A673 (cell line): ENCODE measurements around the gene EMC9. TPM values are rescaled to one million over a fixed set of nuclear protein-coding genes. Genes with fewer than 3 reads are reported as not detected.

Experiments
- BruUV-seq: library from RNA; stranded (reverse); fragments of 400-500 nt; replicated peaks from 2 replicates; lab custom pipeline; 2021; lab: Mats Ljungman, UMichigan
- CTCF ChIA-PET: fragments of 300-600 bp; sonication (Branson Sonifier 250); formaldehyde crosslinking; loops from one replicate; lab custom pipeline; 2022; ENCODE audit warnings: antibody characterized with exemption; lab: Charles Lee
- POLR2A ChIA-PET: fragments of 300-600 bp; sonication (Branson Sonifier 250); formaldehyde crosslinking; loops from one replicate; lab custom pipeline; 2022; ENCODE audit warnings: antibody characterized with exemption; ENCODE audit not compliant: low non-redundant PET; lab: Charles Lee
- DNase-seq: peaks from one replicate; pipeline ENCODE4 v3.0.0-alpha.2; 2015; ENCODE audit warnings: low spot score
- H3K27ac ChIP-seq: fragments of 200-600 bp; sonication (generic); 2 replicates; pipeline ENCODE4 v1.5.1; 2016; ENCODE audit warnings: mixed run types, low read depth, mild to moderate bottlenecking, mixed read lengths, antibody characterized with exemption, low read length; ENCODE audit not compliant: poor library complexity, severe bottlenecking
- H3K27me3 ChIP-seq: fragments of 200-600 bp; sonication (generic); replicated peaks from 2 replicates; pipeline ENCODE4 v1.6.1; 2017; ENCODE audit warnings: mixed run types, low read depth, mild to moderate bottlenecking, mixed read lengths, antibody characterized with exemption, low read length; ENCODE audit not compliant: insufficient read depth, poor library complexity
- H3K36me3 ChIP-seq: fragments of 200-600 bp; sonication (generic); 2 replicates; pipeline ENCODE4 v1.6.1; 2016; ENCODE audit warnings: mixed run types, mild to moderate bottlenecking, mixed read lengths, antibody characterized with exemption, low read length; ENCODE audit not compliant: insufficient read depth, poor library complexity, severe bottlenecking
- H3K4me1 ChIP-seq: fragments of 200-600 bp; sonication (generic); 2 replicates; pipeline ENCODE4 v1.6.1; 2017; ENCODE audit warnings: mixed run types, mild to moderate bottlenecking, mixed read lengths, antibody characterized with exemption, low read length; ENCODE audit not compliant: insufficient read depth, poor library complexity, severe bottlenecking
- H3K4me3 ChIP-seq: fragments of 200-600 bp; sonication (generic); 2 replicates; pipeline ENCODE4 v1.5.1; 2016; ENCODE audit warnings: low read depth, mixed run types, mild to moderate bottlenecking, mixed read lengths, low read length; ENCODE audit not compliant: poor library complexity, severe bottlenecking
- H3K9me3 ChIP-seq: fragments of 200-600 bp; sonication (generic); 2 replicates; pipeline ENCODE4 v1.6.1; 2016; ENCODE audit warnings: mixed run types, low read depth, mild to moderate bottlenecking, mixed read lengths, antibody characterized with exemption, low read length; ENCODE audit not compliant: poor library complexity, severe bottlenecking
- EZH2 ChIP-seq: fragments of 200-600 bp; sonication (generic); IDR thresholded peaks from 2 replicates; pipeline ENCODE4 v1.6.1; 2017; ENCODE audit warnings: borderline replicate concordance, low read depth, mild to moderate bottlenecking, mixed read lengths, antibody characterized with exemption, low read length; ENCODE audit not compliant: poor library complexity, severe bottlenecking
- intact Hi-C: fragments of 100-400 bp; cut with micrococcal nuclease; formaldehyde crosslinking; loops from one replicate; pipeline ENCODE4 v1.10.0; 2022; ENCODE audit not compliant: unreplicated experiment
- total RNA-seq: library from RNA; stranded (reverse); gene quantifications from 2 replicates; pipeline ENCODE4 v1.2.3, GENCODE V29; 2021
- TF ChIP-seq, protein P1 (sequence below): fragments of 300-800, 200-600 bp; sonication (generic); conservative IDR thresholded peaks from 2 replicates; pipeline ENCODE4 v1.5.1; 2017; ENCODE audit warnings: low read depth, mild to moderate bottlenecking, antibody characterized with exemption, low read length, moderate library complexity, mixed read lengths

EMC9 gene
- total RNA-seq, 1 experiment from 2014 or later, result 36.8 TPM

DNA sequence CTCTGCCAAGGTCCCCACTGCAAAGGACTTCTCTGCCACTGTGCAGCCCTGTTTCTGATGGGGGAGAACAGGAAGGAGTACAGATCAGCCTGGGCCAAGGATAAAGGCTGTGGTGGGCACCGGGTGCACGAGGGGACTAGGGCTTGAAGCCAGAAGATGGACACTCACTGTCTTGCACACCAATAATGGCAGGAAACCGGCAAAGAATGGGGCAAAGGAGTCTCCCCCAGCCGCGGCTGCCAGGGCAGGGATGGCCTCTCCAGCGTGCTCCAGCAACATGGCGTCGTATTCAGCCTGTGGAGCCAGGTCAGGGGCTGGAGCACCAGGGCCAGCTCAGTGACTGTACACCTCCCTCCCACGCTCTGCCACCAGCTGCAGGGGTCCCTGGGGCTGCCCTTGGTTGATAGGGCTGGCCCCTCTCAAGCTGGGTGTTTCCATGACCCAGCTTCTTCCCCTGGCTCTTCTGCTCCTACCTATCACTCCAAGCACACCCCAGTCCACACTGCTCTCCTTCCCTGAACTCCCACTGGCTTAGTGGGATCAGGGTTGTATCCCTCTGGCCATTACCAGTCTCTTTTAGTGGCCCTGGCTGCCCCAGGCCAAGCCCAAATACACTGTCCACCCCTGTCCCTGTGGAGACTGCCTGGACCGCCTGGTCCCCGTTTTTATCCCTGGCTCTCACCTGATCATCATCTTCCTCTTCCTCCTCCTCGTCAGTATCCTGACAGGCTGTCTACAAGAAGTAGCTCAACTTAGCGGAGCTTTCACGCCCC, 40.9 kb upstream of the EMC9 start:
- POLR2A ChIA-PET, result no interaction called here

DNA sequence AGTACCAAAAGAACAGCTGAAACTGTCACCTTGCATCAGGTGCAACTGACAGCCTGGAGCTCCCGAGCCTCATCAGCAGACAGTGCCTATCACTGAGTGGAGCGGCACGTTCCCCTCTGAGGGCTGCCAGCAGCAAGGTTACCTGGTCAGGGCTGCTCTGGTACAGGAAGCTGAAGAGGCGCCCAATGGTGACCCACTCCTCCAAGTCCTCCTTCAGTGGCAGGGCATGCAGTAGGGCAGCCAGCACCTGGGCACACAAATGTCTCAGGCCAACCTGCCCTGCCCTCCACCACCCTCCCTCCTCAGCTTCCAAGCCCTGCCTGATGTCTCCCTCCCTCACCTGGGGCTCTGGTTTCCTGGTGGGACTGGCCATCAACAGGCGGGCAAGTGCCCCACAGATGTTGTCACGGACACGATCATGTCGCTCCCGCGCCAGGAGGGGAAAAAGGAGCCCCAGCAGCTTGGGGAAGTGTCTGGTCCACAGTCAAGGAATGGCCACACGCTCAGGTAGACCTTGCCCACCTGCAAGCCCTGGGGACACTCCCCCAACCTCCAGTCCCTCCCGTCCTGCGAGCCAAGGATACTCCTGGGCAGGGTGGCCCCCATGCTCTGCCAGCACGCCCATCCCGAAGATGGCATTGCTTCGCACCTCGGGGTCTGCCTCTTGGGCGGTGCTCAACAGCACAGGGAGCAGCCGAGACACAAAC, 40.1 kb upstream of the EMC9 start:
- DNase-seq, result no peak
- intact Hi-C loops, result no loop called here
- no TSS peak for BruUV-seq
- Histone ChIP-seq H3K4me1 (no peaks in the 10 kb centered on the region), H3K36me3 (peaks cover 64% of the 10 kb centered on the region), H3K27me3 (no peaks in the 10 kb centered on the region), H3K27ac (no peak overlapping the region), H3K9me3 (no peaks in the 10 kb centered on the region), H3K4me3 (no peak overlapping the region)
- ChIA-PET CTCF (interaction anchor here (0.5 to 1.3 kb wide), 2 partner anchors 21 to 882 kb away, joined by 4 to 6 read pairs; partner anchors contain the start of gene IRF9), POLR2A (no interaction called here)
- no peak for TF ChIP-seq EZH2
- TF ChIP-seq, protein P1, sequence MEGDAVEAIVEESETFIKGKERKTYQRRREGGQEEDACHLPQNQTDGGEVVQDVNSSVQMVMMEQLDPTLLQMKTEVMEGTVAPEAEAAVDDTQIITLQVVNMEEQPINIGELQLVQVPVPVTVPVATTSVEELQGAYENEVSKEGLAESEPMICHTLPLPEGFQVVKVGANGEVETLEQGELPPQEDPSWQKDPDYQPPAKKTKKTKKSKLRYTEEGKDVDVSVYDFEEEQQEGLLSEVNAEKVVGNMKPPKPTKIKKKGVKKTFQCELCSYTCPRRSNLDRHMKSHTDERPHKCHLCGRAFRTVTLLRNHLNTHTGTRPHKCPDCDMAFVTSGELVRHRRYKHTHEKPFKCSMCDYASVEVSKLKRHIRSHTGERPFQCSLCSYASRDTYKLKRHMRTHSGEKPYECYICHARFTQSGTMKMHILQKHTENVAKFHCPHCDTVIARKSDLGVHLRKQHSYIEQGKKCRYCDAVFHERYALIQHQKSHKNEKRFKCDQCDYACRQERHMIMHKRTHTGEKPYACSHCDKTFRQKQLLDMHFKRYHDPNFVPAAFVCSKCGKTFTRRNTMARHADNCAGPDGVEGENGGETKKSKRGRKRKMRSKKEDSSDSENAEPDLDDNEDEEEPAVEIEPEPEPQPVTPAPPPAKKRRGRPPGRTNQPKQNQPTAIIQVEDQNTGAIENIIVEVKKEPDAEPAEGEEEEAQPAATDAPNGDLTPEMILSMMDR, result no peak

More for the DNA sequence above, 40.9 kb upstream of the EMC9 start:
- H3K4me1 ChIP-seq, result no peaks in the 10 kb centered on the region
- no peak overlapping the region for H3K27ac ChIP-seq
- CTCF ChIA-PET, result interaction anchor here (1.3 kb wide), 1 partner anchor 21 kb away, joined by 4 read pairs; the partner anchor contains the start of gene IRF9
- no peak for DNase-seq
- no TSS peak for BruUV-seq
- H3K36me3 ChIP-seq, result peaks cover 71% of the 10 kb centered on the region
- intact Hi-C loops, result no loop called here
- H3K9me3 ChIP-seq, result no peaks in the 10 kb centered on the region
- no peaks in the 10 kb centered on the region for H3K27me3 ChIP-seq
- TF ChIP-seq EZH2, result no peak
- TF ChIP-seq, protein P1, result no peak
- no peak overlapping the region for H3K4me3 ChIP-seq

DNA sequence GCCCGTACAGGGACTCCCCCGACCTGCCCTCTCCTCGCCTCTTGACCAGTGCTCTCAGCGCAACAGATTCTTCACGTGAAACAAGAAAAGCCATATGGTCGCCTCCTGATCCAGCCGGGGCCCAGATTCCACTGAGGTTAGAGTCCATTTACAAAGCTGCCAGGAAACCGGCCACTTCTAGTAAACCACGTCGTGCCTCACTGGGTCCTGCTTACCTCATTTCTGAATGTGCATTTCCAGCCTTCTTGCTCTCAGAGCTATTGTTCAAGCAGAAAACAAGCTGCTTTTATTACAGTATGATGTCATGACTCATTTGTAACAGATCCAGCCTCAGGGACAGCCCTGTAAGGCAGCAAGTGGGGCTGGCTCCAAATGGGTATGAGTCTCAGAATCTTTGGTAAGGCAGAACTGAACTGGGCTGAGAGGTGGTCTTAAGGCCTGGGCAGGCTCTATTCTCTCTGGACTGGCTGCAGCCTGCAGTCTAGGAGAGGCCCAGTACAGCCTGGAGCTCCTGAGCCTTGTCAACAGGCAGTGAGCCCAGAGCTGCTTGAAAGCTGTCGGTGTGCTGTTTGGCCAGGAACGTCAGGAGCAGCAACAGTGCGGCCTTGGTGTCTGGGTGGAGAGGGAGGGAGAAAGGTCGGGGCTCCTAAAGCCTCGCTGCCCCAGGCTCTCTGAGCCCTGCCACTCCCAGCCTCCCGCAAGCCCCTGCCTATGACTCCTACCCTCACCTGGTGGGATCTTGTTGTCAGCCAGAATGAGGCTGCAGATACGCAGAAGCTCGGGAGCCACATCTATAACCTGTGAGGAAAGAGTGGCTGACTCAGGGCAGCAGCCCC, 38.8 kb upstream of the EMC9 start:
- peak; percentile 39 for DNase-seq
- Histone ChIP-seq H3K27ac (no peak overlapping the region), H3K27me3 (no peaks in the 10 kb centered on the region), H3K4me1 (no peaks in the 10 kb centered on the region), H3K4me3 (no peak overlapping the region), H3K9me3 (no peaks in the 10 kb centered on the region), H3K36me3 (peaks cover 53% of the 10 kb centered on the region)
- ChIA-PET POLR2A (interaction anchor here (0.5 kb wide), 1 partner anchor 45 kb away, joined by 3 read pairs; no protein-coding TSS in a partner anchor), CTCF (interaction anchor here (0.7 kb wide), 1 partner anchor 19 kb away, joined by 3 read pairs; the partner anchor contains the start of gene IRF9)
- intact Hi-C loops, result no loop called here
- no peak for TF ChIP-seq EZH2
- TF ChIP-seq, protein P1, result no peak
- no TSS peak for BruUV-seq
